Stomach smooth muscle (tissue), 2 donors: ENCODE measurements around the gene NDUFAB1.

ENCODE experiments used
- H3K27ac ChIP-seq: one replicate; pipeline ENCODE4 v1.7.0; 2013; ENCODE audit warnings: mild to moderate bottlenecking, low read length, inconsistent platforms
- H3K27me3 ChIP-seq, 2 donors: one replicate each; pipeline ENCODE4 v1.7.0; 2013; ENCODE audit warnings: low read length in 2 of 2; ENCODE audit not compliant: insufficient read depth in 2 of 2, control insufficient read depth in 1 of 2
- H3K36me3 ChIP-seq, 2 donors: one replicate each; pipeline ENCODE4 v1.7.0; 2013; ENCODE audit warnings: low read length in 2 of 2; ENCODE audit not compliant: control insufficient read depth in 2 of 2, insufficient read depth in 2 of 2
- H3K4me1 ChIP-seq: one replicate; pipeline ENCODE4 v1.7.0; 2013; ENCODE audit warnings: low read length; ENCODE audit not compliant: control insufficient read depth, insufficient read depth
- H3K4me3 ChIP-seq, 2 donors: one replicate each; pipeline ENCODE4 v1.7.0; 2013; ENCODE audit warnings: low read length in 2 of 2
- H3K9ac ChIP-seq, 2 donors: one replicate each; pipeline ENCODE4 v1.7.0; 2013; ENCODE audit warnings: low read length in 2 of 2, mild to moderate bottlenecking in 1 of 2
- H3K9me3 ChIP-seq, 2 donors: one replicate each; pipeline ENCODE4 v1.7.0; 2013; ENCODE audit warnings: low read length in 2 of 2; ENCODE audit not compliant: control insufficient read depth in 2 of 2
- donor health status: healthy.
- donor health status: Pancreatic carcinoma.

The NDUFAB1 gene

GRCh38 chr16:23532448-23532847, 63.7 kb downstream of the NDUFAB1 start:
- Histone ChIP-seq H3K4me1 (no peaks in the 10 kb centered on the region), H3K9ac (no peak overlapping the region), H3K9me3 (no peaks in the 10 kb centered on the region), H3K27me3 (no peaks in the 10 kb centered on the region), H3K36me3 (peaks cover 38 to 49% of the 10 kb centered on the region in 2 donors), H3K4me3 (no peak overlapping the region), H3K27ac (no peak overlapping the region)
